Prostate gland (tissue), 2 donors: ENCODE measurements around the gene NEGR1.

Experiments used
- POLR2A ChIP-seq: fragments of 450-650 bp; IDR thresholded peaks from one replicate; pipeline ENCODE4 v1.6.1; 2016; ENCODE audit warnings: antibody characterized with exemption, mild to moderate bottlenecking
- POLR2AphosphoS5 ChIP-seq: sonication (generic); formaldehyde crosslinking; IDR thresholded peaks from one replicate; pipeline ENCODE4 v1.6.1; 2017; ENCODE audit warnings: antibody characterized with exemption
- TF ChIP-seq, protein P1 (sequence below), 4 experiments: fragments of 200-600 bp in 2 of 4; fragments of 450-650 bp in 2 of 4; sonication (generic) in 2 of 4; IDR thresholded peaks; 1 replicate in 3 of 4; 2 replicates in 1 of 4; pipeline ENCODE4 v1.5.1; 2016 to 2019; ENCODE audit warnings: antibody characterized with exemption in 4 of 4, mild to moderate bottlenecking in 2 of 4, moderate library complexity in 2 of 4

GRCh38 chr1:71676979-71677925 is 605.1 kb downstream of the NEGR1 start:
- TF ChIP-seq, protein P1, sequence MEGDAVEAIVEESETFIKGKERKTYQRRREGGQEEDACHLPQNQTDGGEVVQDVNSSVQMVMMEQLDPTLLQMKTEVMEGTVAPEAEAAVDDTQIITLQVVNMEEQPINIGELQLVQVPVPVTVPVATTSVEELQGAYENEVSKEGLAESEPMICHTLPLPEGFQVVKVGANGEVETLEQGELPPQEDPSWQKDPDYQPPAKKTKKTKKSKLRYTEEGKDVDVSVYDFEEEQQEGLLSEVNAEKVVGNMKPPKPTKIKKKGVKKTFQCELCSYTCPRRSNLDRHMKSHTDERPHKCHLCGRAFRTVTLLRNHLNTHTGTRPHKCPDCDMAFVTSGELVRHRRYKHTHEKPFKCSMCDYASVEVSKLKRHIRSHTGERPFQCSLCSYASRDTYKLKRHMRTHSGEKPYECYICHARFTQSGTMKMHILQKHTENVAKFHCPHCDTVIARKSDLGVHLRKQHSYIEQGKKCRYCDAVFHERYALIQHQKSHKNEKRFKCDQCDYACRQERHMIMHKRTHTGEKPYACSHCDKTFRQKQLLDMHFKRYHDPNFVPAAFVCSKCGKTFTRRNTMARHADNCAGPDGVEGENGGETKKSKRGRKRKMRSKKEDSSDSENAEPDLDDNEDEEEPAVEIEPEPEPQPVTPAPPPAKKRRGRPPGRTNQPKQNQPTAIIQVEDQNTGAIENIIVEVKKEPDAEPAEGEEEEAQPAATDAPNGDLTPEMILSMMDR (IDR thresholded peaks at IDR 0.05), result no peak
- TF ChIP-seq POLR2AphosphoS5, result no peak
- TF ChIP-seq POLR2A, result no peak
